Muscle layer of duodenum (tissue), 2 donors: ENCODE measurements around the gene CNTN5.

ENCODE experiments used
- H3K27ac ChIP-seq: one replicate; pipeline ENCODE4 v1.7.0; 2013; ENCODE audit warnings: mild to moderate bottlenecking, low read length
- H3K27me3 ChIP-seq: one replicate; pipeline ENCODE4 v1.7.0; 2013; ENCODE audit warnings: low read depth, mild to moderate bottlenecking, control low read depth, low read length
- H3K36me3 ChIP-seq, 2 donors: one replicate each; pipeline ENCODE4 v1.7.0; 2013; ENCODE audit warnings: low read length in 2 of 2, control low read depth in 1 of 2, mild to moderate bottlenecking in 1 of 2; ENCODE audit not compliant: insufficient read depth in 2 of 2, control insufficient read depth in 1 of 2
- H3K4me1 ChIP-seq, 2 donors: one replicate each; pipeline ENCODE4 v1.7.0; 2013; ENCODE audit warnings: low read length in 2 of 2, mild to moderate bottlenecking in 2 of 2, control low read depth in 1 of 2, moderate library complexity in 1 of 2; ENCODE audit not compliant: insufficient read depth in 2 of 2, control insufficient read depth in 1 of 2
- H3K4me3 ChIP-seq, 2 donors: one replicate each; pipeline ENCODE4 v1.7.0; 2013; ENCODE audit warnings: low read length in 2 of 2, low read depth in 1 of 2, mild to moderate bottlenecking in 1 of 2
- H3K9me3 ChIP-seq, 2 donors: one replicate each; pipeline ENCODE4 v1.7.0; 2013; ENCODE audit warnings: low read length in 2 of 2, control low read depth in 1 of 2, mild to moderate bottlenecking in 1 of 2; ENCODE audit not compliant: control insufficient read depth in 1 of 2
- donor health status: healthy.

Gene CNTN5

GRCh38 chr11:99020352-99021225 lies at the start of gene CNTN5:
CNTN5 (plus strand) TSS chr11:99020949.
- H3K4me1 ChIP-seq, result peaks cover 0 to 20% of the 10 kb centered on the region in 2 donors
- H3K27ac ChIP-seq, result no peak within 1 kb of the TSS
- H3K27me3 ChIP-seq, result peaks cover 9% of the 10 kb centered on the region
- peak within 1 kb of the TSS; percentile 47 to 57 for H3K4me3 ChIP-seq
- H3K36me3 ChIP-seq, result no peaks in the 10 kb centered on the region
- H3K9me3 ChIP-seq, result no peaks in the 10 kb centered on the region

GRCh38 chr11:98979205-98979604 lies 41.5 kb upstream of the CNTN5 start:
- no peak overlapping the region for H3K4me3 ChIP-seq
- H3K4me1 ChIP-seq, result no peaks in the 10 kb centered on the region
- H3K9me3 ChIP-seq, result peaks cover 0 to 6% of the 10 kb centered on the region in 2 donors
- no peaks in the 10 kb centered on the region for H3K36me3 ChIP-seq
- no peak overlapping the region for H3K27ac ChIP-seq
- H3K27me3 ChIP-seq, result no peaks in the 10 kb centered on the region

GRCh38 chr11:99015634-99016454 lies 4.9 kb upstream of the CNTN5 start:
- Histone ChIP-seq H3K36me3 (no peaks in the 10 kb centered on the region), H3K27me3 (peaks cover 4% of the 10 kb centered on the region), H3K9me3 (no peaks in the 10 kb centered on the region), H3K4me3 (no peak overlapping the region), H3K4me1 (peaks cover 0 to 12% of the 10 kb centered on the region in 2 donors), H3K27ac (no peak overlapping the region)

GRCh38 chr11:99019696-99020095 lies 1.1 kb upstream of the CNTN5 start:
- Histone ChIP-seq H3K4me1 (peaks cover 0 to 20% of the 10 kb centered on the region in 2 donors), H3K27me3 (peaks cover 9% of the 10 kb centered on the region), H3K9me3 (no peaks in the 10 kb centered on the region), H3K27ac (no peak overlapping the region), H3K36me3 (no peaks in the 10 kb centered on the region), H3K4me3 (no peak overlapping the region)

GRCh38 chr11:99037057-99037456 lies 16.3 kb downstream of the CNTN5 start:
- H3K9me3 ChIP-seq, result no peaks in the 10 kb centered on the region
- no peaks in the 10 kb centered on the region for H3K27me3 ChIP-seq
- H3K36me3 ChIP-seq, result no peaks in the 10 kb centered on the region
- no peak overlapping the region for H3K27ac ChIP-seq
- H3K4me3 ChIP-seq, result no peak overlapping the region
- no peaks in the 10 kb centered on the region for H3K4me1 ChIP-seq

- Histone ChIP-seq H3K4me3 (no peak overlapping the region), H3K36me3 (no peaks in the 10 kb centered on the region), H3K27ac (no peak overlapping the region), H3K27me3 (no peaks in the 10 kb centered on the region), H3K9me3 (no peaks in the 10 kb centered on the region), H3K4me1 (no peaks in the 10 kb centered on the region)
Measured at GRCh38 chr11:99063331-99063730, 42.6 kb downstream of the CNTN5 start.

GRCh38 chr11:99065121-99065520 lies 44.4 kb downstream of the CNTN5 start:
- Histone ChIP-seq H3K36me3 (no peaks in the 10 kb centered on the region), H3K4me3 (no peak overlapping the region), H3K27ac (no peak overlapping the region), H3K9me3 (no peaks in the 10 kb centered on the region), H3K4me1 (no peaks in the 10 kb centered on the region), H3K27me3 (no peaks in the 10 kb centered on the region)

GRCh38 chr11:99066618-99067317 lies 46.0 kb downstream of the CNTN5 start:
- Histone ChIP-seq H3K4me1 (no peaks in the 10 kb centered on the region), H3K4me3 (no peak overlapping the region), H3K9me3 (no peaks in the 10 kb centered on the region), H3K27ac (no peak overlapping the region), H3K36me3 (no peaks in the 10 kb centered on the region), H3K27me3 (no peaks in the 10 kb centered on the region)

- no peaks in the 10 kb centered on the region for H3K27me3 ChIP-seq
- H3K9me3 ChIP-seq, result no peaks in the 10 kb centered on the region
- no peaks in the 10 kb centered on the region for H3K36me3 ChIP-seq
- H3K4me3 ChIP-seq, result no peak overlapping the region
- no peaks in the 10 kb centered on the region for H3K4me1 ChIP-seq
- H3K27ac ChIP-seq, result no peak overlapping the region
Measured at GRCh38 chr11:99068832-99069231, 48.1 kb downstream of the CNTN5 start.

- no peaks in the 10 kb centered on the region for H3K27me3 ChIP-seq
- H3K36me3 ChIP-seq, result no peaks in the 10 kb centered on the region
- peak overlapping the region; percentile 68 to 89 for H3K4me3 ChIP-seq
- H3K27ac ChIP-seq, result peak overlapping the region; percentile 16
- H3K9me3 ChIP-seq, result no peaks in the 10 kb centered on the region
- no peaks in the 10 kb centered on the region for H3K4me1 ChIP-seq
Measured at GRCh38 chr11:99069856-99070444, 49.2 kb downstream of the CNTN5 start.

GRCh38 chr11:99079576-99079975 lies 58.8 kb downstream of the CNTN5 start:
- no peak overlapping the region for H3K27ac ChIP-seq
- H3K4me3 ChIP-seq, result no peak overlapping the region
- H3K27me3 ChIP-seq, result no peaks in the 10 kb centered on the region
- H3K4me1 ChIP-seq, result no peaks in the 10 kb centered on the region
- H3K36me3 ChIP-seq, result no peaks in the 10 kb centered on the region
- H3K9me3 ChIP-seq, result no peaks in the 10 kb centered on the region
